Umbilical cord (tissue), 2 donors: ENCODE measurements around the gene HOXC9. TPM values are rescaled to one million over a fixed set of nuclear protein-coding genes. Genes with fewer than 3 reads are reported as not detected.
A peak's percentile ranks its signal among the peaks of the same experiment; 100 is the strongest.
"Not testable (repeated sequence)": the region's sequence is repeated elsewhere in the genome, so short reads cannot be mapped to it uniquely, and the experiment has no call there.

Source experiments
- DNase-seq: peaks from one replicate; pipeline ENCODE4 v3.0.0-alpha.2; 2015; ENCODE audit warnings: low spot score
- total RNA-seq: library from RNA; depleted of rRNA; stranded (reverse); fragments of >200 nt; gene quantifications from one replicate; pipeline ENCODE4 v1.2.3, GENCODE V29; 2014; ENCODE audit warnings: low replicate concordance; ENCODE audit not compliant: insufficient read depth

HOXC9 gene
- total RNA-seq, 1 donor from 2014 or later: 10.4 TPM

GRCh38 chr12:54037360-54038283 lies 37.7 kb downstream of the HOXC9 start:
- DNase-seq: peak; percentile 88

GRCh38 chr12:54038284-54038870 lies 38.4 kb downstream of the HOXC9 start:
- no peak for DNase-seq

- DNase-seq: no peak
These were observed 39.0 kb downstream of the HOXC9 start for GRCh38 chr12:54038871-54039414.

- DNase-seq: peak; percentile 96
These were observed 39.6 kb downstream of the HOXC9 start for GRCh38 chr12:54039417-54040147.

- DNase-seq: no peak
These were observed 40.2 kb downstream of the HOXC9 start for GRCh38 chr12:54040148-54040494.

- no peak for DNase-seq
These were observed 40.7 kb downstream of the HOXC9 start for GRCh38 chr12:54040648-54041047.

GRCh38 chr12:54041097-54041690 lies 41.2 kb downstream of the HOXC9 start:
- DNase-seq: no peak

GRCh38 chr12:54042033-54042432 lies 42.1 kb downstream of the HOXC9 start:
- DNase-seq: not testable (repeated sequence)

GRCh38 chr12:54042970-54043853 lies 43.3 kb downstream of the HOXC9 start:
- peak; percentile 76 for DNase-seq

GRCh38 chr12:54044425-54045103 lies 44.6 kb downstream of the HOXC9 start:
- DNase-seq: no peak

GRCh38 chr12:54045401-54045800 lies 45.4 kb downstream of the HOXC9 start:
- no peak for DNase-seq

- no peak for DNase-seq
These were observed 46.0 kb downstream of the HOXC9 start for GRCh38 chr12:54045868-54046521.

GRCh38 chr12:54046809-54047159 lies 46.8 kb downstream of the HOXC9 start:
- DNase-seq: no peak

GRCh38 chr12:54047160-54047963 lies 47.4 kb downstream of the HOXC9 start:
- no peak for DNase-seq

- DNase-seq: no peak
These were observed 48.0 kb downstream of the HOXC9 start for GRCh38 chr12:54047964-54048303.

GRCh38 chr12:54048406-54049093 lies 48.6 kb downstream of the HOXC9 start:
- no peak for DNase-seq

- no peak for DNase-seq
These were observed 49.1 kb downstream of the HOXC9 start for GRCh38 chr12:54049108-54049507.

GRCh38 chr12:54050482-54050810 lies 50.5 kb downstream of the HOXC9 start:
- no peak for DNase-seq
